Middle frontal gyrus (tissue), 1 donor: ENCODE measurements around the gene PDSS2.
"Not testable (repeated sequence)": the region's sequence is repeated elsewhere in the genome, so short reads cannot be mapped to it uniquely, and the experiment has no call there.

Experiments
- DNase-seq: peaks from one replicate; pipeline ENCODE4 v3.0.0-alpha.2; 2015; ENCODE audit warnings: low spot score; ENCODE audit errors: extremely low spot score

Gene PDSS2

GRCh38 chr6:107323133-107323785 is 136.1 kb downstream of the PDSS2 start:
- DNase-seq: no peak

- DNase-seq: no peak
These were observed 137.6 kb downstream of the PDSS2 start for GRCh38 chr6:107321793-107322192.

GRCh38 chr6:107319906-107320530 is 139.3 kb downstream of the PDSS2 start:
- DNase-seq: no peak

GRCh38 chr6:107318100-107318736 is 141.1 kb downstream of the PDSS2 start:
- no peak for DNase-seq

GRCh38 chr6:107315114-107315513 is 144.2 kb downstream of the PDSS2 start:
- DNase-seq: no peak

GRCh38 chr6:107314531-107314939 is 144.8 kb downstream of the PDSS2 start:
- DNase-seq: no peak

- DNase-seq: no peak
These were observed 145.6 kb downstream of the PDSS2 start for GRCh38 chr6:107313776-107314175.

GRCh38 chr6:107310362-107310761 is 149.0 kb downstream of the PDSS2 start:
- DNase-seq: no peak

- no peak for DNase-seq
These were observed 150.7 kb downstream of the PDSS2 start for GRCh38 chr6:107308677-107309076.

- not testable (repeated sequence) for DNase-seq
These were observed 153.4 kb downstream of the PDSS2 start for GRCh38 chr6:107305994-107306393.

GRCh38 chr6:107305391-107305790 is 154.0 kb downstream of the PDSS2 start:
- no peak for DNase-seq

GRCh38 chr6:107304421-107305025 is 154.8 kb downstream of the PDSS2 start:
- no peak for DNase-seq

- DNase-seq: no peak
These were observed 166.0 kb downstream of the PDSS2 start for GRCh38 chr6:107293350-107293749.

GRCh38 chr6:107292715-107293271 is 166.6 kb downstream of the PDSS2 start:
- DNase-seq: no peak

GRCh38 chr6:107290491-107290890 is 168.9 kb downstream of the PDSS2 start:
- no peak for DNase-seq

- DNase-seq: not testable (repeated sequence)
These were observed 170.1 kb downstream of the PDSS2 start for GRCh38 chr6:107289258-107289657.

GRCh38 chr6:107285683-107286082 is 173.7 kb downstream of the PDSS2 start:
- DNase-seq: not testable (repeated sequence)

- no peak for DNase-seq
These were observed 174.6 kb downstream of the PDSS2 start for GRCh38 chr6:107284805-107285204.

GRCh38 chr6:107280791-107281190 is 178.6 kb downstream of the PDSS2 start:
- no peak for DNase-seq

GRCh38 chr6:107280001-107280400 is 179.4 kb downstream of the PDSS2 start:
- not testable (repeated sequence) for DNase-seq

- DNase-seq: no peak
These were observed 184.0 kb downstream of the PDSS2 start for GRCh38 chr6:107275330-107275865.

- DNase-seq: no peak
These were observed 185.1 kb downstream of the PDSS2 start for GRCh38 chr6:107274288-107274687.
